HCT116 (cell line): ENCODE results near the gene GRK5.

ENCODE experiments used
- CBX3 ChIP-seq: IDR thresholded peaks from 2 replicates; pipeline ENCODE4 v1.6.1; 2012; ENCODE audit warnings: low read depth
- CEBPB ChIP-seq: IDR thresholded peaks from 2 replicates; pipeline ENCODE4 v1.6.1; 2012; ENCODE audit warnings: low read depth
- ELF1 ChIP-seq: IDR thresholded peaks from 2 replicates; pipeline ENCODE4 v1.6.1; 2012; ENCODE audit warnings: low read depth, borderline replicate concordance
- EZH2 ChIP-seq: fragments of 200-600 bp; sonication (generic); IDR thresholded peaks from 2 replicates; pipeline ENCODE4 v1.6.1; 2017; ENCODE audit warnings: antibody characterized with exemption, mixed run types
- EZH2phosphoT487 ChIP-seq: fragments of 200-600 bp; IDR thresholded peaks from 2 replicates; pipeline ENCODE4 v1.6.1; 2018; ENCODE audit warnings: antibody characterized with exemption, borderline replicate concordance
- POLR2A ChIP-seq: IDR thresholded peaks from 2 replicates; pipeline ENCODE4 v1.7.0; 2011; ENCODE audit warnings: borderline replicate concordance; ENCODE audit not compliant: insufficient read depth, insufficient read length; ENCODE audit errors: extremely low read depth
- POLR2AphosphoS5 ChIP-seq: IDR thresholded peaks from 2 replicates; pipeline ENCODE4 v1.6.1; 2011; ENCODE audit warnings: mild to moderate bottlenecking, low read depth, low read length, moderate library complexity
- RAD21 ChIP-seq: IDR thresholded peaks from 2 replicates; pipeline ENCODE4 v1.6.1; 2012; ENCODE audit warnings: low read depth, mild to moderate bottlenecking
- SIN3A ChIP-seq: IDR thresholded peaks from 2 replicates; pipeline ENCODE4 v1.6.1; 2012; ENCODE audit warnings: low read depth
- TCF7L2 ChIP-seq: IDR thresholded peaks from 2 replicates; pipeline ENCODE4 v1.7.0; 2011; ENCODE audit warnings: borderline replicate concordance, inconsistent platforms; ENCODE audit not compliant: insufficient read depth, insufficient read length; ENCODE audit errors: extremely low read depth
- ZNF274 ChIP-seq: fragments of 200-500 bp; sonication (Bioruptor generic); IDR thresholded peaks from 2 replicates; pipeline ENCODE4 v1.6.1; 2014; ENCODE audit warnings: mild to moderate bottlenecking, low read depth, low read length, inconsistent platforms
- TF ChIP-seq, protein P1 (sequence below), 3 experiments: fragments of 200-600 bp in 1 of 3; sonication (generic) in 1 of 3; IDR thresholded peaks in 2 of 3; conservative IDR thresholded peaks in 1 of 3; 2 replicates each; pipeline ENCODE4 v1.5.1; 2012 to 2017; ENCODE audit warnings: low read depth in 2 of 3, low read length in 2 of 3, antibody characterized with exemption in 1 of 3, borderline replicate concordance in 1 of 3, control low read depth in 1 of 3, mild to moderate bottlenecking in 1 of 3, mixed read lengths in 1 of 3, mixed run types in 1 of 3, moderate library complexity in 1 of 3; ENCODE audit not compliant: insufficient read depth in 1 of 3
- TF ChIP-seq, protein P2 (sequence below): IDR thresholded peaks from 2 replicates; pipeline ENCODE4 v1.6.1; 2012; ENCODE audit warnings: low read depth
- TF ChIP-seq, protein P3 (sequence below): IDR thresholded peaks from 2 replicates; pipeline ENCODE4 v1.6.1; 2012

DNA sequence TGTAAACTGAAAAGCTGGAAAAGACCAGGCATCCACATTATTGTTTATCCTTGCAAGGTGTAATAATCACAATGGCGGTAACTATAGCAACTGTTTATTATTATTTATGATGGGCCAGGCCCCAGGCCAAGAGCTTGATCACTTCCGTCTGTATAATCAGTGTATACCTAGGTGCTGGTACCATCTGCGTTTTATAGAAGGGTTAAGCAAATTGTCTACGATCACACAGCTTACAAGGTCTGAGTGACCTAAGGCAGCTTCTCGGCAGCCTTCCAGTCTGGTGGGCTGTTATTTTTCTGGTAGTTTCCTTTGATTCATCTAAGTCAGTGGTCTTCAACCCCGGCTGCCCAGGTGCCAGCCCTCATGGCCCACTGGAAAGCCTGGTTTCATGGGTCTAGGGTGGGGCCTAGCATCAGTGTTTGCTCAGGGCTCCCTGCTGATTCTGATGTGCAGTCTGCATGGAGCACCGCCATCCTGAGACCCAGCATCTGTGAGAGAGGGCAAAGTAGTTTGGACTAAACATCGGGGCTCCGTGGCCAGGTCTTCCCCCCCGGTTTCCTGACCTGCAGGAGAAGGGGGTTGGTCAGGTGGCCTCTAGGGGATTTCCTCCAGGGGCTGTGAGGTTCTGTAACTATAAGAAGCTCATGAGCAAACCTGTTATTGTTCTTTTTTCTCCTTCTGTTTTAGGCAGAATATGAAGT lies 188.8 kb downstream of the GRK5 start:
- TF ChIP-seq, protein P1, sequence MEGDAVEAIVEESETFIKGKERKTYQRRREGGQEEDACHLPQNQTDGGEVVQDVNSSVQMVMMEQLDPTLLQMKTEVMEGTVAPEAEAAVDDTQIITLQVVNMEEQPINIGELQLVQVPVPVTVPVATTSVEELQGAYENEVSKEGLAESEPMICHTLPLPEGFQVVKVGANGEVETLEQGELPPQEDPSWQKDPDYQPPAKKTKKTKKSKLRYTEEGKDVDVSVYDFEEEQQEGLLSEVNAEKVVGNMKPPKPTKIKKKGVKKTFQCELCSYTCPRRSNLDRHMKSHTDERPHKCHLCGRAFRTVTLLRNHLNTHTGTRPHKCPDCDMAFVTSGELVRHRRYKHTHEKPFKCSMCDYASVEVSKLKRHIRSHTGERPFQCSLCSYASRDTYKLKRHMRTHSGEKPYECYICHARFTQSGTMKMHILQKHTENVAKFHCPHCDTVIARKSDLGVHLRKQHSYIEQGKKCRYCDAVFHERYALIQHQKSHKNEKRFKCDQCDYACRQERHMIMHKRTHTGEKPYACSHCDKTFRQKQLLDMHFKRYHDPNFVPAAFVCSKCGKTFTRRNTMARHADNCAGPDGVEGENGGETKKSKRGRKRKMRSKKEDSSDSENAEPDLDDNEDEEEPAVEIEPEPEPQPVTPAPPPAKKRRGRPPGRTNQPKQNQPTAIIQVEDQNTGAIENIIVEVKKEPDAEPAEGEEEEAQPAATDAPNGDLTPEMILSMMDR (IDR thresholded peaks at IDR 0.05 in 2 of 3, conservative IDR thresholded peaks at IDR 0.05 in 1 of 3; ENCODE audit: borderline replicate concordance in 1 of 3, insufficient read depth in 1 of 3, low read depth in 2 of 3, low read length in 2 of 3), result no peak
- no peak for TF ChIP-seq CBX3
- no peak for TF ChIP-seq POLR2AphosphoS5
- TF ChIP-seq EZH2, result no peak
- no peak for TF ChIP-seq POLR2A
- TF ChIP-seq SIN3A, result no peak
- TF ChIP-seq EZH2phosphoT487, result no peak
- no peak for TF ChIP-seq RAD21
- no peak for TF ChIP-seq ZNF274
- TF ChIP-seq, protein P2, sequence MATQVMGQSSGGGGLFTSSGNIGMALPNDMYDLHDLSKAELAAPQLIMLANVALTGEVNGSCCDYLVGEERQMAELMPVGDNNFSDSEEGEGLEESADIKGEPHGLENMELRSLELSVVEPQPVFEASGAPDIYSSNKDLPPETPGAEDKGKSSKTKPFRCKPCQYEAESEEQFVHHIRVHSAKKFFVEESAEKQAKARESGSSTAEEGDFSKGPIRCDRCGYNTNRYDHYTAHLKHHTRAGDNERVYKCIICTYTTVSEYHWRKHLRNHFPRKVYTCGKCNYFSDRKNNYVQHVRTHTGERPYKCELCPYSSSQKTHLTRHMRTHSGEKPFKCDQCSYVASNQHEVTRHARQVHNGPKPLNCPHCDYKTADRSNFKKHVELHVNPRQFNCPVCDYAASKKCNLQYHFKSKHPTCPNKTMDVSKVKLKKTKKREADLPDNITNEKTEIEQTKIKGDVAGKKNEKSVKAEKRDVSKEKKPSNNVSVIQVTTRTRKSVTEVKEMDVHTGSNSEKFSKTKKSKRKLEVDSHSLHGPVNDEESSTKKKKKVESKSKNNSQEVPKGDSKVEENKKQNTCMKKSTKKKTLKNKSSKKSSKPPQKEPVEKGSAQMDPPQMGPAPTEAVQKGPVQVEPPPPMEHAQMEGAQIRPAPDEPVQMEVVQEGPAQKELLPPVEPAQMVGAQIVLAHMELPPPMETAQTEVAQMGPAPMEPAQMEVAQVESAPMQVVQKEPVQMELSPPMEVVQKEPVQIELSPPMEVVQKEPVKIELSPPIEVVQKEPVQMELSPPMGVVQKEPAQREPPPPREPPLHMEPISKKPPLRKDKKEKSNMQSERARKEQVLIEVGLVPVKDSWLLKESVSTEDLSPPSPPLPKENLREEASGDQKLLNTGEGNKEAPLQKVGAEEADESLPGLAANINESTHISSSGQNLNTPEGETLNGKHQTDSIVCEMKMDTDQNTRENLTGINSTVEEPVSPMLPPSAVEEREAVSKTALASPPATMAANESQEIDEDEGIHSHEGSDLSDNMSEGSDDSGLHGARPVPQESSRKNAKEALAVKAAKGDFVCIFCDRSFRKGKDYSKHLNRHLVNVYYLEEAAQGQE, result no peak
- TF ChIP-seq ELF1, result no peak
- TF ChIP-seq CEBPB, result no peak
- TF ChIP-seq TCF7L2, result no peak
- TF ChIP-seq, protein P3, sequence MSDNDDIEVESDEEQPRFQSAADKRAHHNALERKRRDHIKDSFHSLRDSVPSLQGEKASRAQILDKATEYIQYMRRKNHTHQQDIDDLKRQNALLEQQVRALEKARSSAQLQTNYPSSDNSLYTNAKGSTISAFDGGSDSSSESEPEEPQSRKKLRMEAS, result no peak
